22Rv1 (cell line): ENCODE data around the gene ACOT7.

Experiments used
- H3K27ac ChIP-seq: fragments of 450-650 bp; 2 replicates; pipeline ENCODE4 v1.5.1; 2017
- CTCF ChIP-seq: fragments of 450-650 bp; IDR thresholded peaks from 2 replicates; pipeline ENCODE4 v1.5.1; 2017; ENCODE audit warnings: mild to moderate bottlenecking
- ZFX ChIP-seq: fragments of 450-650 bp; IDR thresholded peaks from 2 replicates; pipeline ENCODE4 v1.6.1; 2017; ENCODE audit warnings: antibody characterized with exemption, borderline replicate concordance

ACOT7 gene

GRCh38 chr1:6317098-6317760 is 76.3 kb downstream of the ACOT7 start:
- TF ChIP-seq CTCF (no peak), ZFX (no peak)
- no peak overlapping the region for H3K27ac ChIP-seq

GRCh38 chr1:6316240-6317097 is 77.1 kb downstream of the ACOT7 start:
- no peak overlapping the region for H3K27ac ChIP-seq
- no peak for TF ChIP-seq CTCF
- no peak for TF ChIP-seq ZFX

GRCh38 chr1:6314503-6314902 is 79.1 kb downstream of the ACOT7 start:
- no peak overlapping the region for H3K27ac ChIP-seq
- no peak for TF ChIP-seq CTCF
- TF ChIP-seq ZFX, result no peak

GRCh38 chr1:6313393-6314200 is 80.0 kb downstream of the ACOT7 start:
- TF ChIP-seq CTCF (no peak), ZFX (no peak)
- no peak overlapping the region for H3K27ac ChIP-seq

- H3K27ac ChIP-seq, result no peak overlapping the region
- no peak for TF ChIP-seq CTCF
- TF ChIP-seq ZFX, result no peak
Observed at GRCh38 chr1:6310116-6310848, 83.3 kb downstream of the ACOT7 start.

GRCh38 chr1:6309564-6309963 is 84.0 kb downstream of the ACOT7 start:
- H3K27ac ChIP-seq, result no peak overlapping the region
- TF ChIP-seq ZFX (no peak), CTCF (no peak)
